Measurements from ENCODE around the gene HSPA1A. TPM values are rescaled to one million over a fixed set of nuclear protein-coding genes. Genes with fewer than 3 reads are reported as not detected.

The HSPA1A gene
- total and polyA plus RNA-seq, 9 of the 15 experiments (the other 6 are each of a cell fraction or from before 2014, with no cell fraction given): 2.2 to 273 (median 107) TPM

GRCh38 chr6:31806470-31807272 is 8.7 kb upstream of the HSPA1A start, which contains the start of gene LSM2 (continued):
- TF ChIP-seq, protein P1, sequence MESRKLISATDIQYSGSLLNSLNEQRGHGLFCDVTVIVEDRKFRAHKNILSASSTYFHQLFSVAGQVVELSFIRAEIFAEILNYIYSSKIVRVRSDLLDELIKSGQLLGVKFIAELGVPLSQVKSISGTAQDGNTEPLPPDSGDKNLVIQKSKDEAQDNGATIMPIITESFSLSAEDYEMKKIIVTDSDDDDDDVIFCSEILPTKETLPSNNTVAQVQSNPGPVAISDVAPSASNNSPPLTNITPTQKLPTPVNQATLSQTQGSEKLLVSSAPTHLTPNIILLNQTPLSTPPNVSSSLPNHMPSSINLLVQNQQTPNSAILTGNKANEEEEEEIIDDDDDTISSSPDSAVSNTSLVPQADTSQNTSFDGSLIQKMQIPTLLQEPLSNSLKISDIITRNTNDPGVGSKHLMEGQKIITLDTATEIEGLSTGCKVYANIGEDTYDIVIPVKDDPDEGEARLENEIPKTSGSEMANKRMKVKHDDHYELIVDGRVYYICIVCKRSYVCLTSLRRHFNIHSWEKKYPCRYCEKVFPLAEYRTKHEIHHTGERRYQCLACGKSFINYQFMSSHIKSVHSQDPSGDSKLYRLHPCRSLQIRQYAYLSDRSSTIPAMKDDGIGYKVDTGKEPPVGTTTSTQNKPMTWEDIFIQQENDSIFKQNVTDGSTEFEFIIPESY (CRISPR knock-in tag; IDR thresholded peaks at IDR 0.05): peak; percentile 83
- TF ChIP-seq CHD2 (IDR thresholded peaks at IDR 0.05; ENCODE audit: low read depth, low read length) (0 out of 2 replicates have a peak, but pooled peaks have one; percentile 11), RBM34 (IDR thresholded peaks at IDR 0.05; ENCODE audit: borderline replicate concordance, insufficient read depth, low read length) (peak; percentile 85; the same call in 1 of the 2 replicates), HDAC1 (IDR thresholded peaks at IDR 0.05) (peak; percentile 68 to 99; a peak in 3 of 4 replicates), TRIM24 (IDR thresholded peaks at IDR 0.05) (peak in 1 of 2 experiments; percentile 33; a peak in 1 of 4 replicates), NCOA2 (IDR thresholded peaks at IDR 0.05; ENCODE audit: partially characterized antibody in 2 of 2) (no peak), SMARCC2 (IDR thresholded peaks at IDR 0.05; ENCODE audit: low read depth) (peak; percentile 64), ZBTB49 (CRISPR knock-in tag; IDR thresholded peaks at IDR 0.05; ENCODE audit: borderline replicate concordance) (peak; percentile 29; the same call in 1 of the 2 replicates), CREM (IDR thresholded peaks at IDR 0.05; ENCODE audit: low read depth) (peak; percentile 99), NR1H2 (CRISPR knock-in tag; IDR thresholded peaks at IDR 0.05) (peak; percentile 90; the same call in 1 of the 2 replicates), CTCFL (IDR thresholded peaks at IDR 0.05; ENCODE audit: borderline replicate concordance, insufficient read depth, low read depth, low read length, poor library complexity, severe bottlenecking) (peak; percentile 80), RB1 (IDR thresholded peaks at IDR 0.05; ENCODE audit: low read depth) (peak; percentile 99), MNT (conservative IDR thresholded peaks at IDR 0.05) (no peak)
- TF ChIP-seq, protein P2, sequence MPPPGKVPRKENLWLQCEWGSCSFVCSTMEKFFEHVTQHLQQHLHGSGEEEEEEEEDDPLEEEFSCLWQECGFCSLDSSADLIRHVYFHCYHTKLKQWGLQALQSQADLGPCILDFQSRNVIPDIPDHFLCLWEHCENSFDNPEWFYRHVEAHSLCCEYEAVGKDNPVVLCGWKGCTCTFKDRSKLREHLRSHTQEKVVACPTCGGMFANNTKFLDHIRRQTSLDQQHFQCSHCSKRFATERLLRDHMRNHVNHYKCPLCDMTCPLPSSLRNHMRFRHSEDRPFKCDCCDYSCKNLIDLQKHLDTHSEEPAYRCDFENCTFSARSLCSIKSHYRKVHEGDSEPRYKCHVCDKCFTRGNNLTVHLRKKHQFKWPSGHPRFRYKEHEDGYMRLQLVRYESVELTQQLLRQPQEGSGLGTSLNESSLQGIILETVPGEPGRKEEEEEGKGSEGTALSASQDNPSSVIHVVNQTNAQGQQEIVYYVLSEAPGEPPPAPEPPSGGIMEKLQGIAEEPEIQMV (tag; conservative IDR thresholded peaks at IDR 0.05; ENCODE audit: low read depth): peak; percentile 97
